Psoas muscle (tissue), 8 donors: ENCODE measurements around the gene GNPTG. TPM values are rescaled to one million over a fixed set of nuclear protein-coding genes. Genes with fewer than 3 reads are reported as not detected.

Source experiments
- ATAC-seq, 4 donors: fragments of 200-7000 bp; cut with Tn5 transposase; one replicate each; pipeline ENCODE4 v1.9.1; 2020; ENCODE audit warnings: moderate library complexity in 3 of 4, mild to moderate bottlenecking in 2 of 4
- DNase-seq, 2 donors: peaks; one replicate each; pipeline ENCODE4 v3.0.0-alpha.2; 2020
- H3K27ac ChIP-seq: fragments of 200-600 bp; one replicate; pipeline ENCODE4 v1.8.0; 2022
- H3K27me3 ChIP-seq, 3 donors: fragments of 200-600 bp in 1 of 3; one replicate each; pipeline versions ENCODE4 v1.6.1 to v1.8.0; 2013 to 2022; ENCODE audit warnings: low read length in 2 of 3, mild to moderate bottlenecking in 2 of 3, moderate library complexity in 1 of 3; ENCODE audit not compliant: insufficient read depth in 3 of 3
- H3K36me3 ChIP-seq, 2 donors: fragments of 200-600 bp in 1 of 2; one replicate each; pipeline versions ENCODE4 v1.6.1 to v1.8.0; 2013 to 2022; ENCODE audit warnings: low read depth in 1 of 2, mild to moderate bottlenecking in 1 of 2, moderate library complexity in 1 of 2; ENCODE audit not compliant: insufficient read depth in 1 of 2
- H3K4me1 ChIP-seq: fragments of 200-600 bp; one replicate; pipeline ENCODE4 v1.8.0; 2022
- H3K4me3 ChIP-seq: fragments of 200-600 bp; one replicate; pipeline ENCODE4 v1.8.0; 2022; ENCODE audit warnings: mild to moderate bottlenecking
- H3K9me3 ChIP-seq: fragments of 200-600 bp; one replicate; pipeline ENCODE4 v1.8.0; 2022
- CTCF ChIP-seq: fragments of 200-600 bp; IDR thresholded peaks from one replicate; pipeline ENCODE4 v1.8.0; 2022; ENCODE audit warnings: antibody characterized with exemption
- WGBS, 3 donors: extraction: QIAGEN DNeasy Blood & Tissue Kit; methylation state at CpG; one replicate each; pipeline versions ENCODE4 v1.1.6 to v1.1.7; 2013; 5-methylcytosine and 5-hydroxymethylcytosine counted together
- intact Hi-C, 2 donors: fragments of 100-400 bp; cut with DNase I; formaldehyde crosslinking; loops; one replicate each; pipeline versions ENCODE4 v1.11.0 to v1.14.2; 2022
- polyA plus RNA-seq, 3 donors: library from polyadenylated mRNA; stranded (reverse); fragments of 200-250 nt; gene quantifications; one replicate each; pipeline ENCODE4 v1.2.3, GENCODE V29; 2013
- total RNA-seq, 4 donors: library from RNA; stranded (reverse); fragmentation: NEBNext Ultra II Directional in 2 of 4; extraction: Animal tissue kit (Norgen Biotek cat#: 25700) in 2 of 4; gene quantifications; one replicate each; pipeline versions ENCODE4 v1.2.1 to v1.2.4, GENCODE V29; 2021 to 2023
- donor health status: healthy with polysubstance abuse.
- donor health status: DM: no; HTN: no; CAD: no; lungs with moderate emphysema.
- donor health status: Bipolar disorder and iron deficiency.
- donor health status: healthy.
- donor health status: DM: yes; HTN: yes; CAD: no.
- donor health status: DM: no; HTN: no; CAD: no.
- donor health status: DM: no; HTN: no; CAD: no.
- donor health status: DM: yes; HTN: yes; CAD: no.

GNPTG gene
- total and polyA plus RNA-seq, 7 donors: 27.9 to 36.6 (median 30.7) TPM

- Histone ChIP-seq H3K27ac (no peak overlapping the region), H3K4me1 (peaks cover 5% of the 10 kb centered on the region), H3K9me3 (no peaks in the 10 kb centered on the region), H3K4me3 (no peak overlapping the region), H3K36me3 (peaks cover 4 to 58% of the 10 kb centered on the region in 2 donors), H3K27me3 (no peaks in the 10 kb centered on the region)
- DNase-seq (no peak), ATAC-seq (no peak)
- intact Hi-C loops: no loop called here
- 87 to 97% (median 89%) methylated on average over 14 of the region's 14 CpGs for WGBS, 3 donors
- TF ChIP-seq CTCF: no peak
These were observed 52.0 kb downstream of the GNPTG start for GRCh38 chr16:1403733-1404132.

GRCh38 chr16:1407753-1408152 is 56.0 kb downstream of the GNPTG start:
- H3K36me3 ChIP-seq: peaks cover 0 to 30% of the 10 kb centered on the region in 2 donors
- no peak for TF ChIP-seq CTCF
- peak overlapping the region; percentile 71 for H3K4me3 ChIP-seq
- DNase-seq: peak in 1 of 2 donors; percentile 70
- H3K9me3 ChIP-seq: no peaks in the 10 kb centered on the region
- no peaks in the 10 kb centered on the region for H3K27me3 ChIP-seq
- intact Hi-C loops: no loop called here
- 9 to 20% (median 13%) methylated on average over 11 of the region's 11 CpGs for WGBS, 3 donors
- H3K27ac ChIP-seq: peak overlapping the region; percentile 66
- peak; percentile 27 to 55 (median 45) for ATAC-seq
- H3K4me1 ChIP-seq: peaks cover 5% of the 10 kb centered on the region

GRCh38 chr16:1408171-1408837 is 56.6 kb downstream of the GNPTG start:
- Histone ChIP-seq H3K4me1 (peaks cover 5% of the 10 kb centered on the region), H3K9me3 (no peaks in the 10 kb centered on the region), H3K4me3 (peak overlapping the region; percentile 71), H3K27me3 (no peaks in the 10 kb centered on the region), H3K27ac (peak overlapping the region; percentile 66), H3K36me3 (peaks cover 0 to 27% of the 10 kb centered on the region in 2 donors)
- intact Hi-C loops: no loop called here
- DNase-seq (peak; percentile 97), ATAC-seq (peak; percentile 96 to 99 (median 98))
- WGBS, 3 donors: 1 to 3% (median 3%) methylated on average over 36 to 42 of the region's 42 CpGs
- no peak for TF ChIP-seq CTCF

DNA sequence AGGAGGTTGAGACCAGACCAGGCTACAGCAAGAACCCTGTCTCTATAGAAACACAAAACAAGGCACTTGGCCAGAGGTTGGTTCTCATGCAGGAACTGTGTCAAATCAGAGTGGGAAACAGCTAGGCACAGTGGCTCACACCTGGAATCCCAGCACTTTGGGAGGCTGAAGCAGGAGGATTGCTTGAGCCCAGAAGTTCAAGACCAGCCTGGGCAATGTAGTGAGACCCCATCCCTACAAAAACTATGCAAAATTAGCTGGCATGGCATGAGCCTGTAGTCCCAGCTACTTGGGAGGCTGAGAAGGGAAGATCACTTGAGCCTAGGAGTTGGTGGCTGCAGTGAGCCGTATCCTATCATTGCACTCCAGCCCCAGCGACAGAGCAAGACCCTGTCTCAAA is 61.1 kb downstream of the GNPTG start:
- Histone ChIP-seq H3K36me3 (peaks cover 0 to 12% of the 10 kb centered on the region in 2 donors), H3K4me1 (peaks cover 6% of the 10 kb centered on the region), H3K4me3 (no peak overlapping the region), H3K9me3 (no peaks in the 10 kb centered on the region), H3K27me3 (no peaks in the 10 kb centered on the region), H3K27ac (no peak overlapping the region)
- DNase-seq (no peak), ATAC-seq (no peak)
- intact Hi-C loops: loop anchor here in 1 of 2 donors (5.0 kb wide), 1 partner anchor 36 kb away; no protein-coding TSS in a partner anchor
- TF ChIP-seq CTCF: no peak
- 71 to 85% (median 81%) methylated on average over 2 of the region's 2 CpGs for WGBS, 3 donors

Other genes with a start within 250 kb of the GNPTG start
- gene CACNA1H, start 198.8 kb upstream of the GNPTG start, total RNA-seq: 1 to 10 TPM; 2.0 to 5.9 (median 3.0) TPM
- 1 to 10 TPM; 1.8 to 2.3 (median 2.0) TPM for gene CACNA1H, start 198.8 kb upstream of the GNPTG start, polyA plus RNA-seq
- gene TPSG1, start 126.7 kb upstream of the GNPTG start, total RNA-seq: not detected
- under 1 TPM in 1 of 3 donors, not detected in 2; 0.08 TPM for gene TPSG1, start 126.7 kb upstream of the GNPTG start, polyA plus RNA-seq
- 10 to 100 TPM in 1 of 4 donors, 1 to 10 TPM in 3; 3.2 to 14.2 (median 4.6) TPM for gene TPSB2, start 121.7 kb upstream of the GNPTG start, total RNA-seq
- gene TPSB2, start 121.7 kb upstream of the GNPTG start, polyA plus RNA-seq: 1 to 10 TPM; 1.9 to 6.1 (median 2.7) TPM
- 1 to 10 TPM; 1.3 to 8.9 (median 6.0) TPM for gene TPSAB1, start 111.2 kb upstream of the GNPTG start, total RNA-seq
- 1 to 10 TPM; 1.6 to 5.0 (median 2.6) TPM for gene TPSAB1, start 111.2 kb upstream of the GNPTG start, polyA plus RNA-seq
- under 1 TPM in 1 of 4 donors, not detected in 3; 0.90 TPM for gene TPSD1, start 95.9 kb upstream of the GNPTG start, total RNA-seq
- gene TPSD1, start 95.9 kb upstream of the GNPTG start, polyA plus RNA-seq: under 1 TPM; 0.09 to 0.27 (median 0.10) TPM
- gene UBE2I, start 42.3 kb upstream of the GNPTG start, total RNA-seq: 10 to 100 TPM; 46.2 to 71.7 (median 56.0) TPM
- gene UBE2I, start 42.3 kb upstream of the GNPTG start, polyA plus RNA-seq: 100 to 1,000 TPM in 1 of 3 donors, 10 to 100 TPM in 2; 49.8 to 101 (median 55.6) TPM
- gene BAIAP3, start 18.3 kb upstream of the GNPTG start, total RNA-seq: 1 to 10 TPM in 3 of 4 donors, under 1 TPM in 1; 0.38 to 3.5 (median 1.9) TPM
- gene BAIAP3, start 18.3 kb upstream of the GNPTG start, polyA plus RNA-seq: 1 to 10 TPM in 1 of 3 donors, under 1 TPM in 2; 0.62 to 1.1 (median 0.79) TPM
- gene TSR3, start 53 bp upstream of the GNPTG start, total RNA-seq: 10 to 100 TPM; 40.0 to 55.3 (median 43.2) TPM
- 100 to 1,000 TPM in 2 of 3 donors, 10 to 100 TPM in 1; 55.1 to 109 (median 107) TPM for gene TSR3, start 53 bp upstream of the GNPTG start, polyA plus RNA-seq
- gene UNKL, start 62.8 kb downstream of the GNPTG start, total RNA-seq: 10 to 100 TPM; 21.9 to 41.0 (median 34.2) TPM
- gene UNKL, start 62.8 kb downstream of the GNPTG start, polyA plus RNA-seq: 10 to 100 TPM; 17.3 to 58.7 (median 19.2) TPM
- 10 to 100 TPM; 11.7 to 22.8 (median 19.4) TPM for gene UQCC4, start 68.8 kb downstream of the GNPTG start, total RNA-seq
- 10 to 100 TPM; 27.1 to 66.5 (median 63.7) TPM for gene UQCC4, start 68.8 kb downstream of the GNPTG start, polyA plus RNA-seq
- not detected for gene PERCC1, start 79.1 kb downstream of the GNPTG start, total RNA-seq
- gene PERCC1, start 79.1 kb downstream of the GNPTG start, polyA plus RNA-seq: under 1 TPM in 1 of 3 donors, not detected in 2; 0.08 TPM
- gene CCDC154, start 92.6 kb downstream of the GNPTG start, total RNA-seq: 1 to 10 TPM in 1 of 4 donors, under 1 TPM in 3; 0.27 to 1.5 (median 0.55) TPM
- gene CCDC154, start 92.6 kb downstream of the GNPTG start, polyA plus RNA-seq: under 1 TPM in 2 of 3 donors, not detected in 1; 0.21 to 0.38 TPM
- gene CLCN7, start 123.1 kb downstream of the GNPTG start, total RNA-seq: 10 to 100 TPM; 41.2 to 65.4 (median 46.2) TPM
- gene CLCN7, start 123.1 kb downstream of the GNPTG start, polyA plus RNA-seq: 10 to 100 TPM; 27.0 to 33.6 (median 29.7) TPM
- gene PTX4, start 137.0 kb downstream of the GNPTG start, total RNA-seq: under 1 TPM in 1 of 4 donors, not detected in 3; 0.26 TPM
- gene PTX4, start 137.0 kb downstream of the GNPTG start, polyA plus RNA-seq: under 1 TPM in 2 of 3 donors, not detected in 1; 0.04 to 0.23 TPM
- 10 to 100 TPM; 15.8 to 23.8 (median 19.6) TPM for gene TELO2, start 141.4 kb downstream of the GNPTG start, total RNA-seq
- gene TELO2, start 141.4 kb downstream of the GNPTG start, polyA plus RNA-seq: 10 to 100 TPM; 11.6 to 18.3 (median 14.0) TPM
- 10 to 100 TPM in 2 of 4 donors, 1 to 10 TPM in 2; 7.5 to 21.7 (median 10.2) TPM for gene TMEM204, start 181.7 kb downstream of the GNPTG start, total RNA-seq
- gene TMEM204, start 181.7 kb downstream of the GNPTG start, polyA plus RNA-seq: 10 to 100 TPM; 11.8 to 22.3 (median 12.0) TPM